ENCODE results near the gene IFITM5.

IFITM5 gene

GRCh38 chr11:316891-317301 is 17.6 kb upstream of the IFITM5 start:
- Histone ChIP-seq H3K4me1 (ENCODE audit: control insufficient read depth, insufficient read depth, low read length) (no peaks in the 10 kb centered on the region), H3K36me3 (ENCODE audit: control insufficient read depth in 2 of 2, insufficient read depth in 1 of 2, low read length in 2 of 2) (no peaks in the 10 kb centered on the region), H3K9me3 (ENCODE audit: control insufficient read depth, insufficient read depth, low read depth, low read length) (no peaks in the 10 kb centered on the region), H3K4me3 (ENCODE audit: low read depth, low read length) (no peak overlapping the region), H3K27ac (ENCODE audit: extremely low read depth, low read depth, low read length) (no peak overlapping the region)
- ChIA-PET POLR2A (no interaction called here), CTCF (interaction anchor here (0.9 to 1.7 kb wide), 5 partner anchors 8 to 46 kb away, joined by 3 to 11 read pairs (median 4); partner anchors contain the start of gene IFITM2)
- no peak for TF ChIP-seq HOXA7 (CRISPR knock-in tag; IDR thresholded peaks at IDR 0.05; ENCODE audit: borderline replicate concordance)
- no peak for TF ChIP-seq ZBTB17 (tag by site-specific recombination; IDR thresholded peaks at IDR 0.05)
- no peak for TF ChIP-seq YY1 (tag by site-specific recombination; IDR thresholded peaks at IDR 0.05)
- TF ChIP-seq ZNF146 (tag by site-specific recombination; IDR thresholded peaks at IDR 0.05): no peak
- TF ChIP-seq ZNF580 (tag by site-specific recombination; IDR thresholded peaks at IDR 0.05): no peak
- no peak for TF ChIP-seq ZNF48 (tag by site-specific recombination; IDR thresholded peaks at IDR 0.05)
- TF ChIP-seq ZNF518A (tag by site-specific recombination; conservative IDR thresholded peaks at IDR 0.05; ENCODE audit: low read depth): no peak
- no peak for TF ChIP-seq ZNF335 (tag by site-specific recombination; conservative IDR thresholded peaks at IDR 0.05)
- no peak for TF ChIP-seq ZNF26 (tag by site-specific recombination; IDR thresholded peaks at IDR 0.05)
- TF ChIP-seq ZNF202 (tag by site-specific recombination; IDR thresholded peaks at IDR 0.05; ENCODE audit: borderline replicate concordance): no peak
- TF ChIP-seq ZNF10 (tag by site-specific recombination; IDR thresholded peaks at IDR 0.05): no peak
- TF ChIP-seq ZNF501 (tag by site-specific recombination; IDR thresholded peaks at IDR 0.05): no peak
- TF ChIP-seq KLF7 (tag by site-specific recombination; IDR thresholded peaks at IDR 0.05; ENCODE audit: borderline replicate concordance): no peak
- TF ChIP-seq ZNF302 (tag by site-specific recombination; IDR thresholded peaks at IDR 0.05; ENCODE audit: low read depth): no peak
- no peak for TF ChIP-seq ZBTB20 (tag by site-specific recombination; IDR thresholded peaks at IDR 0.05)
- no peak for TF ChIP-seq ZNF639 (tag by site-specific recombination; IDR thresholded peaks at IDR 0.05)
- no peak for TF ChIP-seq ZBTB21 (tag by site-specific recombination; IDR thresholded peaks at IDR 0.05)
- TF ChIP-seq PRDM6 (tag by site-specific recombination; IDR thresholded peaks at IDR 0.05): no peak
- no peak for TF ChIP-seq ZBTB48 (tag by site-specific recombination; IDR thresholded peaks at IDR 0.05)
- TF ChIP-seq ZNF558 (tag by site-specific recombination; IDR thresholded peaks at IDR 0.05): no peak

Measured in HEK293 (cell line).